Brain microvascular endothelial cell (primary cell): ENCODE data around the gene CYP4F22.

Source experiments
- DNase-seq: peaks from one replicate; pipeline ENCODE4 v3.0.0-alpha.2; 2020
- H3K27ac ChIP-seq: fragments of 250-450 bp; sonication (Bioruptor Pico); 2 replicates; pipeline ENCODE4 v1.5.1; 2020; ENCODE audit warnings: mild to moderate bottlenecking, moderate library complexity
- H3K27me3 ChIP-seq: fragments of 250-450 bp; sonication (Bioruptor Pico); replicated peaks from 2 replicates; pipeline ENCODE4 v1.5.1; 2020; ENCODE audit warnings: mild to moderate bottlenecking
- H3K36me3 ChIP-seq: fragments of 250-450 bp; sonication (Bioruptor Pico); replicated peaks from 2 replicates; pipeline ENCODE4 v1.5.1; 2020; ENCODE audit warnings: mild to moderate bottlenecking
- H3K4me3 ChIP-seq: 2 replicates; pipeline ENCODE4 v1.5.1; 2011; ENCODE audit warnings: low read depth, mild to moderate bottlenecking, control low read depth, low read length, moderate library complexity
- CTCF ChIP-seq: IDR thresholded peaks from 2 replicates; pipeline ENCODE4 v1.5.1; 2011; ENCODE audit warnings: low read depth, mild to moderate bottlenecking, moderate library complexity, low read length, control low read depth, inconsistent platforms; ENCODE audit errors: missing control alignments
- in situ Hi-C: cut with HindIII; loops from 2 replicates; pipeline ENCODE4 v1.10.0; 2017; ENCODE audit warnings: low sequenced_read_pairs, low pct_ligation_motif_present

The CYP4F22 gene

GRCh38 chr19:15488489-15489226, 19.7 kb upstream of the CYP4F22 start:
- in situ Hi-C loops: no loop called here
- Histone ChIP-seq H3K27me3 (no peaks in the 10 kb centered on the region), H3K4me3 (no peak overlapping the region), H3K27ac (no peak overlapping the region), H3K36me3 (no peaks in the 10 kb centered on the region)
- no peak for DNase-seq
- TF ChIP-seq CTCF: no peak

DNA sequence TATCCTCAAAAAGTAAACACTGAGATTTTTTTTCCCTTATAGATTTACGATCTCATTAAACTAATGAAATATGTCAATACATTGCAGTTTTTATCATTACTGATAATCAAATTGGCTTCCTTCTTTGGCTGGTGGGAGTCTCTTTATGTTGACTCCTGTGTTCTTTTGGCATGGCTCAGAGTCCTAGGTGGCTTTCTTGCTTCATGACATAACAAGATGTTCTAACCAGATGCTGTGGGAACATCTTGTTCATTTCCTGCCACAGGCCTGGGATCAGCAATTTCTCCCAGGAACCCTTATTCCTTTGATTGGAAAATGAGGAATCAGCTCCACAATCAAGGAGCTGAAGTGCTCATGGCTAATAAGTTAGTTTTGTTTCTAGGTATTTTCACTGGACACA, 13.2 kb upstream of the CYP4F22 start:
- Histone ChIP-seq H3K27ac (no peak overlapping the region), H3K27me3 (no peaks in the 10 kb centered on the region), H3K4me3 (no peak overlapping the region), H3K36me3 (no peaks in the 10 kb centered on the region)
- DNase-seq: no peak
- no peak for TF ChIP-seq CTCF
- in situ Hi-C loops: no loop called here

DNA sequence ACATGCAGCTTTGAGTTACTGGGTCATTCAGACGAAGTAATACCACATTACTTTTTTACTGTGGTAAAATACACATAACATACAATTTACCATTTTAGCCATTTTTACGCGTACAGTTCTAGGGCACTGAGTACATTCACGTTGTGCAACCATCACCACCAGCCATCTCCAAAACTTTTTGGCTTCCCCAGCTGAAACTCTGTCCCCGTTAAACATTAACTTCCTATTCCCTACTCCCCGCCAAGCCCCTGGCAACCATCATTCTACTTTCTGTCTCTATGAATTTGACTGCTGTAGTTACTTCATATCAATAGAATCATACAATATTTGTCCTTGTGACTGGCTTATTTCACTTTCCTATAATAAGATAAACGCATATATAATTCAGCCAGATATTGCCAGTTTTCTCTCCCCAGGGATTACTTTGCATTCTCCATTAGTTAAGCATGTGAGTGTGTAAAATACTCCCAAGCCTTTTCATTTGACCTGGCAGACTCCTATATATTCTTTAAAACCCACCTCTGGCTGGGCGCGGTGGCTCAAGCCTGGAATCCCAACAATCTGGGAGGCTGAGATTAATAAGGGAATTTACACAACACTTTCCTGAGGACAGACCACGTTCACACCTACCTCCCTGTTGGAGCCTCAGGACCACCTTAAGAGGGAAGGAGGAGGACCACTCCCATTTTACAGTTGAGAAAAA, 10.0 kb upstream of the CYP4F22 start:
- Histone ChIP-seq H3K4me3 (no peak overlapping the region), H3K27ac (no peak overlapping the region), H3K36me3 (no peaks in the 10 kb centered on the region), H3K27me3 (no peaks in the 10 kb centered on the region)
- no peak for TF ChIP-seq CTCF
- no peak for DNase-seq
- in situ Hi-C loops: no loop called here

DNA sequence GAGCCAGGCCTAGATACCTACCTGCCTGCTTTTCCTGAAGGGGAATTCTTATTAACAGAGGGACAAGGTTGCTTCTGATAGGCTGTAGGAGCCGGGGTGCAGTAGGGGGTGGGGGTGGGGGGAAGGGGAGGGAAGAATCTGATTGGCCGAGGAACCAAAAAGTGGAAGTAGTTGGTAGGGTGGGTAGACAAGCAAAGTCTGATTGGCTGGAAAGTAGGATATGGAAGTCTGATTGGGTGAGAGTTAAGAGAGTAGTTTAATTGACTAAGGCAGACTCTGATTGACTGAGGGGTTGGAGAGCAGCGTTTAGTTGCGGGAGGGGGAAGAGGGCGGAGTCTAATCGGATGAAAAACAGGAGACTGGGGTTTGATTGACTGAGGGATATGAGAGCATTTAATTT, 9.4 kb upstream of the CYP4F22 start:
- H3K4me3 ChIP-seq: no peak overlapping the region
- no peak for DNase-seq
- no peaks in the 10 kb centered on the region for H3K27me3 ChIP-seq
- no peak overlapping the region for H3K27ac ChIP-seq
- no peak for TF ChIP-seq CTCF
- no peaks in the 10 kb centered on the region for H3K36me3 ChIP-seq
- in situ Hi-C loops: no loop called here

DNA sequence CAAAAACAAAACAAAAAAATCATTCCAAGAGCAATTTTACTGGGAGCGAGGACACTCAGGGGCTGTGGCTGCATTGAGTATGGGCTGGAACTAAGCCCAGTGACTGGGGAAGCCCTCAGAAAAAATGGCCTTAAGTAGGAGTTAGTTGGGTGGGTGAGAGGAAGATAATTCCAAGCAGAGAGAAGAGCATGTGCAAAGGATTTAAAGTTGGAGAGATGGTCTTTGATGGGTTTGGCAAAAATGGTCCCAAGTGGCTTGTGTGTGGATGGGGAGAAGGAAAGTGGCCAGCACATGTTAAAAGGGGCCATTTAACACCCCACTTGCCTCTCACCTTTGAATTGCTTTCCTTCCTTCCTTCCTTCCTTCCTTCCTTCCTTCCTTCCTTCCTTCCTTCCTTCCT, 6.7 kb upstream of the CYP4F22 start:
- no peaks in the 10 kb centered on the region for H3K36me3 ChIP-seq
- in situ Hi-C loops: no loop called here
- H3K27ac ChIP-seq: no peak overlapping the region
- no peak overlapping the region for H3K4me3 ChIP-seq
- no peak for TF ChIP-seq CTCF
- H3K27me3 ChIP-seq: no peaks in the 10 kb centered on the region
- DNase-seq: no peak
